HG03565 (cell line): ENCODE results near the gene ABLIM2.

Experiments used
- ATAC-seq: cut with Tn5 transposase; IDR thresholded peaks from one replicate; pipeline ENCODE4 v1.9.1; 2021; ENCODE audit warnings: mild to moderate bottlenecking, moderate library complexity; ENCODE audit not compliant: unreplicated experiment

ABLIM2 gene

DNA sequence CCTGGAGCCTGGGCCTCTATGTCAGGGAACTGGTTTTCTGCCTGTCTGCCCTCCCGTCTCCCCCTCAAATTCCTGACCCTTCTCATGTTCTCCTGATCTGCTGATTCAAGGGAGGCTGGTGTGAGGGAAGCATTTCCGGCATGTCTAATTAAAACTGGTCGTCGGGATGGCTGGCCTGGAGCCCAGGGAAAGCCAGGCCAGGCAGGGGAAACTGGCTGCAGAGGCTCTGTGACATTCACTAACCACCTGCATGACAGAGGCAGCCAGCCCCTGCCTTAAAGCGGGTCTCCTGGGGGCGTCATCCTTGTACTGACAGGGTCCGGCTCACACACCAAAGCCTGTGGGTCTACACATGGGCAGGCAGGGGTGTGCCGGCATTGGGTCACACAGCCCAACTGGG lies 35.2 kb downstream of the ABLIM2 start:
- ATAC-seq: no peak

DNA sequence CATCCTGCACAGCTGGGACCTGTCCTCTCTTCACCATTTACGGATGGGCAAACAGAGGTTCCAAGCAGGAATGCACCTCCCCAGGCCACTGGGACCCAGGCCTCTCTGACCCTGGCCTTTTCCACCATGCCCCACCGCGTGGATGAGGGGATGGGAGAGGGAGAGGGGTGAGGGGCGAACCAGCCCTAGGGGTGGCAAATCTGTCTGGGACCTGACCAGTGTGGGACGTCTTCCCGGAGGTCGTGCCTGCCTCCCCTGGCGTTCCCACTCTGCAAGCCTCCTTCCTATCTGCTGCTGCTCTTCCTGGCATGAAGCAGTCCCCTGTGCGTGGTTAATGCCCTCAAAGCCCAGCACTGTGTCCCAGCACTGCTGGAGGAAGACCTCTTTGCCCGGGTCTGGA lies 35.9 kb downstream of the ABLIM2 start:
- ATAC-seq: no peak

DNA sequence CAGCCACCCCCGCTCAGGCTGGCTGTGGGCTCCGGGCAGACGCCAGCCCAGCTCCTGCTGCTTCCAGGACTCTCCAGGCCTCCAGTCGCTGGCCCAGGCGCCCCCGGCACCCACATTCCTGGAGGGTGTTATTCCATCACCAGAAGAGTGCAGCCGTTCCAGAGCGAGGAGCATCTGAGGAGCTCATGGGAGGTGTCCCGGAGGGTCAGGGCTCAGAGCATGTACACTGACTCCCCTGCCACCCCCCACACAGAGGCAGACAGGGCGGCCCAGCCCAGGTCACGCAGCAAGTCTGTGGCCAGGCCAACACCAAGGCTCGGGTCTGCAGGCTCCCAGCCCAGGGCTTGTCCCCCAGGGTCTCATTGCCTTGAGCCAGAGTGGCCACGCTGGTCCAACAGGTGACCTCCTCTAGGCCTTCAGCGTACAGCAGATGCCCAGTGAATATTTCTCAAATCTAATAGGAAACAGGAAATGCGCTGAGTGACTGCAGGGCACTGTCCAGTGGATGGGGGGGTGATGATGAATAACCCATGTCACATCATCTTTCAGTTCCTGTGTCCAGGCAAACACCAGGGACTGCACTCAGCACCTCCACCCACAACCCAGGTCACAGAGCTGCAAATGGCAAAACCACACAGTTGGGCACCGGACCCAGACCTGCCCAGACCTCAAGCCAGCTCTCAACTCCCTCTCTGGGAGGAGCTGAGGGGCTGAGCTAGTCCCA lies 37.2 kb downstream of the ABLIM2 start:
- no peak for ATAC-seq

DNA sequence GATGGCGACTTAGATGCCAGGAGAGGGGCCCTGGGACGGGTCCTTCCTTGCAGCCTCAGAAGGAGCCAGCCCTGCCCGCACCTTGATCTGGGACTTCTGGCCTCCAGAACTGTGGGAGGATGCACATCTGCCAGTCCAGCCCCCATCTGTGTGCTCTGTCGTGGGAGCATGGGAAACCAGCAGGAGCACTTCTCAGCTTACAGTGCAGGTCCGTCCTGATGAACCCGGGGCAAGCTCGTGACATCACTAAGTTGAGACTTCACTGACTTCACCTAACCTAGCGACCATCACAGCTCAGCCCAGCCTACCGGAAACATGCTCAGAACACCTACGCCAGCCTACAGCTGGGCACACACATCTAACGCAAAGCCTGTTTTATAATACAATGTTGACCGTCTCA lies 38.1 kb downstream of the ABLIM2 start:
- no peak for ATAC-seq

DNA sequence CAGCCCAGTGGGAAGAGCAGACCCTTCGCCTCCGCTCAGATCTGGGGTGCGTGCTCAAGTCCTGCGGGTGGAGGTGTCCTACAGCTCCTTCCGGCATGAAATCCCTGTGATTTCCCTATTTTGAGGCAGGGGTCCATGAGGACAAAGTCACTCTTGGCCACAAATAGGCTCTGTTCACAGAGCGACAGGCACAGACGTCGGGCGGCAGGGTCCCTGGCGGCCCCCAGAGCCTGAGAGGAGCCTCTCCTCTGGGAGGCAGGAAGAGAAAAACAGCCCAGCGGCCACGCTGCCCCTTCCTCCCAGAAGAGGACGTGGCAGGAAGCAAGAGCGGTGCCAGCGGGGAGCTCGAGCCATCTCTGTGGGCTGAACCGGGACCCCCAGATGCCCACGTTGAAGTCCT lies 38.7 kb downstream of the ABLIM2 start:
- ATAC-seq: no peak

DNA sequence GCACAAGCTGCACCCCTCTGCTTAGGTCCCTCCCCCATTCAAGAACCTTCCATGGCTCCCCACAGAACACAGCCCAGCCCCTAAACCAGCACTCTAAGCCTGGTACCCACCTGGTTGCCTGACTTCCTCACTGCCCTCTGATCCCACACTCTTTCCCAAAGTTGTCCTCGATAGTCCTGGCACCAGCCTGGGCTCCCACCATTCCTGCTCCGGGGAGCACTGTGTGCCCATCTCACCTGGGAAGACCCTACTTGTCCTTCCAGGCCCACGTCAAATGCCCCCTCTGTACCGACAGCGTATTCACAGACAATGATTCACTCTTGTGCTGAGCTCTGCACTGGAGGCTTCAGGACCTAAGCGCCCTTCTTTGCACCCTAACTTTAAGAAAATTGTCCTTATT lies 40.1 kb downstream of the ABLIM2 start:
- ATAC-seq: no peak

DNA sequence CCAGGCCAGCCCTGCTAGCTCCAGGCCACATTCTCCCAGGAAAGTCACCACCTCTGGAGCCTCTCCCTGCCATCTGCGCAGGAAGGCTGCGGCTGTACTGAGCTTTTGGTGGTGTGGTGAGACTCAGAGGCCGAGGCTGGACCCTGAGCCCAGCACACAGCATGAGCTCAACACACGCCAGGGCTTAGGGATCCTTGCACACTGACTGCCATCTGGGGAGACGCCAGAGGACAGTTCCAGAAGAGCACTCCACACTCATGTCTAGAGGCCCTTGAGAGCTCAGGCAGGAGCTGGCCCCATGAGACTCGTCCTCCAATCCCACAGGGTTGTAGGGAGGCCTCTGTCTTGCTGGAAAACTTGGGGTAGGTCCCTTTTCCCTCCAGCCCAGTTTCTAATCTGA lies 40.6 kb downstream of the ABLIM2 start:
- ATAC-seq: no peak

DNA sequence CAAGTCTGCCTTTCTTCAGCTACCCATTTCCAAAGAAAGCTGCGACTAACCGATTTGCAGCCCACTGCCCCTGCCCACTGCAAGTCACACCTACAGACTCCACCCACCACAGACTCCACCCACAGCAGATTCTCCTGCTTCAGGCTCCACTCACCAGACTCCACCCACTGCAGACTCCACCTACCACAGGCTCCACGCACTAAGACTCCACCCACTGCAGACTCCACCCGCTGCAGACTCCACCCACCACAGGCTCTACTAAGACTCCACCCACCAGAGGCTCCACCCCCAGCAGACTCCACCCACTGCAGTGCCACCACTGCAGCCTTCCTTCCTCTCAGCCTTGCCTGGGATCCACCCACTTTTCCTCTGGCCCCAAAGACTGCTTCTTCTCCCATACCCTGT lies 41.3 kb downstream of the ABLIM2 start:
- ATAC-seq: no peak

DNA sequence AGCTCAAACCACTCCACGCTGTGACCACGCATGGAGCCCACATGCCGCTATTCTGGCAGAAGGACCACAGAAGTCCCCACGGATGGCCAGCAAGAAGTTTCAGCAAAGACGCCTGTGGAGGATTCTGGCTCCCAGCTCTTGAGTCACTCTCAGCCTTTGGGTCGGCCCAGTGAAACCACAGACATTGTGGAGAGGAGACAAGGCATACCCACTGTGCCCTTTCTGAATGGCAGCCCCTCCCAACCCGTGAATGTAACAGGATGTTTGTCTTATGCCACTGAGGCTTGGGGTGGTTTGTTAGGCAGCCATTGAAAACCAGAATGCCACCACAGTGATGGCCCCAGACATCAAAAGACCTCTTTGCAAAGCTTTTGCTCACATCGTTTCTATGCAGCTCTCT lies 42.7 kb downstream of the ABLIM2 start:
- ATAC-seq: no peak

DNA sequence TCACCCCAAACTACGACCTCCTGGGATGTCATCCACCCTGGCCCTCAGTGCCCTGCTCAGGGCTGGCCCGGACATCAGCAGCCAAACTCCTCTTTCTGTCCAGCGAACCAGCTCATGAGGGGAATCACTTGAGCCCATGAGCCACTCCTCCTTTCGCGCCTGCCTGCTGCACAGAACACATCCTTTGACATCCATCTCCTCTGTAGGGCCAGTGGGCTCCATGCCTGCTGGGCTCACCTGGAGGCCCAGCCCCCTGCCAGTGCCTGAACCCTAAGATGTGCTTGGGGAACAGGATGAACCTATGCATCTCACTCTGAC lies 43.5 kb downstream of the ABLIM2 start:
- ATAC-seq: no peak

DNA sequence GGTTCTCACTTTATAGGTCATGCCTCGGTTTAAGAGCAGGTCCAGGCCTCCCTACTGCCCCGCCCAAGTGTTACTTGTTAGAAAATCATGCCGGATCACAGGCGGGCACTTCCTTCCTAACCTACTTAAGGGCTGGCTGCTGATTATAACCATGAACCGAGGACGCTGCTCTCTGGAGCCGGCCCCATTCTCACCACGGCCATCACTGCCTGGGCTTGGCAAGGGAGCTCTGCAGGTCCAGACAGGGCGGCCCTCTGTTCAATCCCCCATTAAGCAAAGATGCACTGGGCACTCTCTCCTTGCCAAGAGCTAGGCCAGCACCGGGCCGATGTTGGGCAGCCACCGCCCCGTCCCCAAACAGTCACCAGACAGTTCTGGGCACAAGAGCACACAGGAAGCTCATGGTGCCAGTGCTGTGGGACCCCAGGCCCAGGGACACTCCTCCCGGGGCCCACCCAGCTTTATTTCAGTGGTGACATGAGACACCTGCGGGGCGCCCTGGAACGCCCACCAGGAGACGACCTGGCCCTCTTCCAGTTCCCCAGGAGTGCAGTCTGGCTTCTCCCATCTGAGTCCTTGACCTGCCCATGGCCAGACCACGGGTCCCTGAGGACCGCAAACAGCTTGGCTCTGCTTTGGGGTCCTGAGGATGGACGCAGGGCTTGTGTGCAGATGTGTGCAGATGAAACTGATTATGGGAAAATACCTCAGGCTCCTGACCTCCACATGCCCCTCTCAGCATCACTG lies 44.0 kb downstream of the ABLIM2 start:
- no peak for ATAC-seq

DNA sequence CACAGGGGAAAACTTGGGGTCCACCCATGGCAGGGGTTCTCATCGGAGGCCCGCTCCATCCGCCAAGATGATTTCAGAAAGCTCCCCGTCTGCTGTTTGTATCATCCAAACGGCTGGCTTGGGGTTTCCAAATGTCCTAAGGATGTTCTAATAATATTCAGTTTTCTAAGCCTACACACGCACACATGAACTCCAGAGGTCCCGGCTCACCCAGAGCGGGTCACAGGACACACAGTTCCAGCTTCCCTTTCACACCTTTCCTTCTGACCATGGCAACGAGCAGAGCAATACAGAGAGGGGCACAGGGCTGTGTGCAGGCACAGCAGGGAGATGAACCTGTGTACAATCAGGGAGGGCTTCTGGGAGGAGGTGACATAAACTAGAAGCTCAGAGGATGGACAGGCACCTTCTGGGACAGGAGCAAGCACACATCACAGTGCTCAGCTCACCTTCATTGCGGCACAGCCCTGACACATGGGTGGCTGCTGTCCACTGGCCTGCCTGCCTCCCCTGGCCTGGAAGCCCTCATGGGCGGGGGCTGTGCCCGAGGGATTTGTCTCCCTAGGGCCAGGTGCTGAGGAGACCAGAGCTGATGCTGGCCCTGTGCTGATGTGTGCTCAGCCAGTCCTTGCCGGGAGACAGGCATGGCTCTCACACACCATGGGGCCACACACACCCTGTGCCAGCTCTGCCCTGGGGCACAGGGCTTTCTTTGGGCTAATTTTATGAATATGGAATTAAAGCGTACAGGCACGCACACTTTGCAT lies 44.8 kb downstream of the ABLIM2 start:
- ATAC-seq: no peak

DNA sequence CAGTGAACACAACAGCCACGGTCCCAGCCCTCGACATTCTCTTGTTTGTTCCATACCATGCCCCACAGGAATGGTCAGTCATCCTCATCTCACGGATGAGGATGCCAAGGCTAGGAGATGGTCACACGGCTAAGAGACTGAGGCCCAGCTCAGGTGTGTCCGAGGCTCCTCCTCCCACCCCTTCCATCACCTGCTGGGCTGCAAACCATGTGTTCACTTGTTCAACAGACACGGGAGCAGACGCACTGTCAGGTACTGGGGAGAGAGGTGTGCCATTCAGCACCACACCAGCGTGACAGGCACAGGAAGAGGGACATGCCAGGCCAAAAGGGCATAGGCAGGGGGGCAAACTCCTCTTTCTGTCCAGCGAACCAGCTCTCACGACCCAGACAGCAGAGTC lies 45.9 kb downstream of the ABLIM2 start:
- no peak for ATAC-seq

DNA sequence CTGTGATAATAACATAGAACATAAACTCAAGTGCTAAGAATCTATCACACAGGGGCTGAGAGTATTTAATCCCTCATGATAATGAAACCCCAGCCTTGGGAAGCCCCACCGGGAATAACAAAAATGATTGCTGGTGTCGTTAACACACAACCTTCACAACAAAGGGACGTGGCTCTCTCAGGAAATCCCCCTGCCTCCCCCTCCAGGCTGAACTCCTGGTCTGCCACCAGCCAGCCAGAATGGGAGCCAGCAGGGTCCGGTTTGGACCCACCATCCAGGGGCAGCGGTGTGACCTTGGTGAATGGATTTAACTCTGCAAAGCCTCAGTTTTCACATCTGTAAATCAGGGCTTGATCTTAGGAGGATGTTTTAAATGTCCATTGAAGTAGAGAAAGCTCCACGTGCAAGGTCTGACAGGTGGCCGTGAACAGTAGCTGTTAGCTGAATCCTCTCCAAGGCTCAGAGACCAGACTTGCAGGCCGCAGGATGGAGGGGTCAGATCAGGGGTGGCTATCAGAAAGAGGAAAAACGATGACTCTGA lies 46.5 kb downstream of the ABLIM2 start:
- ATAC-seq: no peak

DNA sequence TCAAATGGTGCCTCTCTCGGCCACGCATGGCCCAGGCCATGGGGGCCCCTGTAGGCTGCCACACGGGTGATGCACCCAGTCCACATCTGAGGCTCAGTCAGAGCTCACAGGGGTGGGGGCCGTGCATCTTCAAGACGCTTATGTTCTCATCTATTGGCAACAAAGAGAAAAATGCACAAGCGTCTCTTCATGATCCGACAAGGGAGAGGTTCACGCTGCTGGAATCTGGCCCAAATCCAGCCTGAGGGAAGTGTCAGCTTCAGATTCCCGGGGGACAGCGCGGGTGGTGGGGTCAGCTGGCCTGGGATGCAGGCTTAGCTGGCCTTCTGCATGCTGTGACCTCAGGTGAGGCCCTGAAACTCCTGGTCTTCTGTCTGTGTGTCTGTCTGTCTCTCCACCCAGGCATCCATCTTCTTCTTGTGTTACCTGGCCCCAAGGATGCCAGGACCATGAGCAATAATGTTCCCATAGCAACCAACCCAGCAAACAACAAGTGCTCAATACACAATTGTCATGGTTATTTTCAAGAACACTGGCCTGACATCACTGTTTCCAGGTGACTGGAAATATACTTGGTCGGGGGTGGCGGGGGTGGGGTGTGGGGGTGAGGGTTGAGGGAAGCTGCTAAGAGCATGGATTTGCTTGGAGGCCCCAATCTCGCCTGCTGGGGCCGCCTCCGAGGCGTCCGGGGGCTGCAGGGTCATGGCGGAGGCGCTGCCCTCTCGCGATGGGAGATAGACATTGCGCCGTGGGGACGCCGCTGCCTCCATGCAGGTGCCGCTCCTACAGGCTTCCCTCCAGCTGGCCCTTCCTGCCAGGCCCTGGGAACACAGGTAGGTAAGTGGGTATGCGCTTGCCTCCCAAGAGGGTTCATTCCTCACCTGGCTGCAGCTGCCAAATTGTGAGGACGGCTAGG lies 48.3 kb downstream of the ABLIM2 start:
- no peak for ATAC-seq

DNA sequence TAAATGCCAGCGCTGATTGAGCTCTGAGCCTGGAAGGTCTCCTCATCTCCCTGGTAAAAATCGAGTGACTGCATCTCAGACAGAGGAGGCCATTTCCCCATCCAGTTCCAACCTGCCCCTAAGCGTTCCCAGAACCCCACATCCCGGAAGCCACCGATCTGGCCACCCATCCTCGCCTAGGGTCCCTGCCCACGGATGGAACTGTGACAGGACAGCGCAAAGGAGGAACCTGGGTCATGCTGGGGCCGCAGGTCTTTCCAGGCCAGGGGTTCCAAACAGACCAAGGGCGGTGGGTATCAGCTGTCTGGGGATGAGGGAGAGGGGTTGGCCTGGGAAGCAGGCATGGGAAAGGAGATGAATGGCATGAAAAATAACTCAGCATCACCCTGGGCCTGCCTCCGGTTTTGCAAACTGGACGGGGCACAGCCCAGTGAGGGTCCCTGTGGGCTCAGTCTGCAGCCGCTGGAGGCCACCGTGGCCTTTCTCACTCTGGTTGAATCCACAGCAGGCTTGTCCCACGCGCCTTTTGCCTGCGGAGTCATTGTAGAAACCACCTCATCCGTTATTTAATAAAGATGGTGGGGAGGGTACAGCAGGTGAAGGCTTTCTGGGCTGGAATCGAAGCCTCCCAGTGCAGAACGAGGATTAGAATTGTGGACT lies 49.1 kb downstream of the ABLIM2 start:
- ATAC-seq: no peak

DNA sequence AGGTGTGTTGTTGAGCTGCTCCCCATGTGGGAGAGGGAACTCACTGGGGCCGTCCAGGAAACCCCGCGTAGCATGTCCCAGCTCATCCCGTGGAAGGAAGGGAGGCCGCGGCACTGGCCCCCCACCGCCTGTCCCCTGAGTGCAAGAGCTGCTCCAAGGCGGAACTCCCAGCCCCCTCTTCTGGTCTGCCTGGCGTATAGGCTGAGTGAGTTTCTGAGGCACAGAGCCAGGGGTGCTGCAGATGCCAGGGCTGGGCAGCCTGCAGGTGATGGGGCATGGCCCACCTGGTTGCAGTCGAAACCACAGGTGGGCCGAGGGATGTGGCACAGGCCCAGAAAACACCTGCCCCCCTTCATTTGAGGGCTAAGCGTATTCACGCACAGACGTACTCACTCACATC lies 49.6 kb downstream of the ABLIM2 start:
- ATAC-seq: no peak

DNA sequence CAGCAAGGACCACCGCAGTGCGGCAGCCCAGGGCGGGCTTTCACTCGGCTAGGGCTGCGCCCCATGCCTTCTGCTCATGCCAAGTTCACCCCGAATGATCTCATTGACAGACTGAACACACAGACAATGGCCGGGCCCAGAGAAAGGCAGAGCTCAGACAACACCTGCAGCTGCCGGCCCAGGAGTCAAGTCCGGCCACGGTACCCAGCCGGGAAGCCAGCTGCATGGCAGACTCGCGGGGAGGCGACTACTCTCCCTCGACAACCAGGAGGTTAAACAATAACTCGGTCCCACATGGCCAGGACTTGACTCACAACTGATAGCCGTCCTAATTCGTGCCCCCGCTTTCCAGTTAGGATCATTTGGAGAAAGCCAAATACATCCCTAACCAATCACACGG lies 50.4 kb downstream of the ABLIM2 start:
- ATAC-seq: no peak

DNA sequence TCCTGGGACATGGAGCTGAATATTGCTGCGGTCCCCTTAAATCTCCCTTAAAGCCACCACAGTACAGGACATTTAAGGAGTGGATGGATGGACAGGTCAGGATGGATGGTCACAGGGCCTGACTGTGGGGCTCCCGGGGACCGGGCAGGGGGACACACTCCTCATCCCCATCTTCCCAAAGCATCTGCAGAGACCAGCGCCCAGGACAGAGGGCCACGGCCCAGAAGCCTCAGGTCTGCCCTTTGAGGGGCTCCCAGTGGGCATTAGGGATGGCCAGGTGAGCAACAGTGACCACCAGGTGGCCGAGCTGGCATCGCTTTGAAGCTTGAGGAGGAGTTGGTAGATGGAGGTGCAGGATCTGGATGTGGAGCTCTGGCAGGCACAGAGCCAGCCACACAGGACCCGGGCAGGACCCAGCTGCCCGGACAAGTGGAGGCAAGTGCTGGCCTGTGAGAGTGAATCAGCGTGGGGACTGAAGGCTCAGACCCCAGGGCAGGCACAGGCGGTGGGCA lies 51.4 kb downstream of the ABLIM2 start:
- no peak for ATAC-seq

DNA sequence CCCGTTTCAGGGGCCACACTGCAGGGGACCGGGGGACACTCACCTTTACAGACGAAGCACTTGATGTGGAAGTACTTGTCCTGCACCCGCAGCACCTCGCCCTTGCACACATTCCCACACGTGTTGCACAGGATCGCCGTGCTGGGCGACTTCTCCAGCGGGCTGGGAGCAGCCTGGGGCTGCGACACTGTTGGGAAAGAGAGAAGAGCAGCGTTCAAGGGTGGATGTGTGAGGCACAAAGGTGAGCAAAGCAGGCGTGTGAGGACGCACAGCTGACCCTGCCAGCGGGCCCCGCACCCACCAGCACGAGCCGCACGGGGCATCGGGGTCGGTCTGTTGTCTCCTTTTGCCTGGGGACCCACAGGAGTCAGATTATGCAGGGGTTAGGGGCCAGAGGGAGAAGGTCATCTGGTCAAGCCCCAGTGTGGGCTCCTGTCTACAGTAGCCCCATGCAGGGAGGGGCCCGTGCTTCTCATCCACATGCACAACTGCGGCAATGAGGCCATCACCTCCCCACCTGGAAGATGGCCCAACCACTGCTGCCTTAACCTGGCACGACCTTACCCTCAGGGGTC lies 52.1 kb downstream of the ABLIM2 start:
- no peak for ATAC-seq
